Transverse colon (tissue), 4 donors: Measurements from ENCODE around the gene STAT3.

Source experiments
- EP300 ChIP-seq: sonication (generic); formaldehyde crosslinking; IDR thresholded peaks from one replicate; pipeline ENCODE4 v1.6.1; 2017; ENCODE audit warnings: antibody characterized with exemption, low read depth
- POLR2A ChIP-seq: fragments of 450-650 bp; IDR thresholded peaks from one replicate; pipeline ENCODE4 v1.6.1; 2016; ENCODE audit warnings: antibody characterized with exemption, mild to moderate bottlenecking, moderate library complexity
- POLR2AphosphoS5 ChIP-seq, 3 donors: sonication (generic); formaldehyde crosslinking; IDR thresholded peaks; one replicate each; pipeline ENCODE4 v1.6.1; 2016; ENCODE audit warnings: antibody characterized with exemption in 3 of 3
- TF ChIP-seq, protein P1 (sequence below), 5 experiments: fragments of 200-600 bp in 3 of 5; fragments of 450-650 bp in 2 of 5; sonication (generic) in 3 of 5; IDR thresholded peaks; 1 replicate in 2 of 5; 2 replicates in 3 of 5; pipeline ENCODE4 v1.5.1; 2016 to 2017; ENCODE audit warnings: antibody characterized with exemption in 5 of 5, inconsistent platforms in 3 of 5, mild to moderate bottlenecking in 2 of 5, moderate library complexity in 1 of 5

- TF ChIP-seq POLR2A: peak; percentile 67
- TF ChIP-seq, protein P1, sequence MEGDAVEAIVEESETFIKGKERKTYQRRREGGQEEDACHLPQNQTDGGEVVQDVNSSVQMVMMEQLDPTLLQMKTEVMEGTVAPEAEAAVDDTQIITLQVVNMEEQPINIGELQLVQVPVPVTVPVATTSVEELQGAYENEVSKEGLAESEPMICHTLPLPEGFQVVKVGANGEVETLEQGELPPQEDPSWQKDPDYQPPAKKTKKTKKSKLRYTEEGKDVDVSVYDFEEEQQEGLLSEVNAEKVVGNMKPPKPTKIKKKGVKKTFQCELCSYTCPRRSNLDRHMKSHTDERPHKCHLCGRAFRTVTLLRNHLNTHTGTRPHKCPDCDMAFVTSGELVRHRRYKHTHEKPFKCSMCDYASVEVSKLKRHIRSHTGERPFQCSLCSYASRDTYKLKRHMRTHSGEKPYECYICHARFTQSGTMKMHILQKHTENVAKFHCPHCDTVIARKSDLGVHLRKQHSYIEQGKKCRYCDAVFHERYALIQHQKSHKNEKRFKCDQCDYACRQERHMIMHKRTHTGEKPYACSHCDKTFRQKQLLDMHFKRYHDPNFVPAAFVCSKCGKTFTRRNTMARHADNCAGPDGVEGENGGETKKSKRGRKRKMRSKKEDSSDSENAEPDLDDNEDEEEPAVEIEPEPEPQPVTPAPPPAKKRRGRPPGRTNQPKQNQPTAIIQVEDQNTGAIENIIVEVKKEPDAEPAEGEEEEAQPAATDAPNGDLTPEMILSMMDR (IDR thresholded peaks at IDR 0.05): no peak
- TF ChIP-seq POLR2AphosphoS5 (IDR thresholded peaks at IDR 0.05): peak; percentile 76 to 94 (median 86)
- no peak for TF ChIP-seq EP300
These were observed 100.1 kb downstream of the STAT3 start, which contains the start of gene STAT5A for GRCh38 chr17:42287977-42288802.
